ENCODE results near the gene RAP1B. TPM values are rescaled to one million over a fixed set of nuclear protein-coding genes. Genes with fewer than 3 reads are reported as not detected.
A peak's percentile ranks its signal among the peaks of the same experiment; 100 is the strongest.

RAP1B gene
- total and polyA plus RNA-seq, 9 of the 15 experiments (the other 6 are each of a cell fraction or from before 2014, with no cell fraction given): 107 to 309 (median 170) TPM

DNA sequence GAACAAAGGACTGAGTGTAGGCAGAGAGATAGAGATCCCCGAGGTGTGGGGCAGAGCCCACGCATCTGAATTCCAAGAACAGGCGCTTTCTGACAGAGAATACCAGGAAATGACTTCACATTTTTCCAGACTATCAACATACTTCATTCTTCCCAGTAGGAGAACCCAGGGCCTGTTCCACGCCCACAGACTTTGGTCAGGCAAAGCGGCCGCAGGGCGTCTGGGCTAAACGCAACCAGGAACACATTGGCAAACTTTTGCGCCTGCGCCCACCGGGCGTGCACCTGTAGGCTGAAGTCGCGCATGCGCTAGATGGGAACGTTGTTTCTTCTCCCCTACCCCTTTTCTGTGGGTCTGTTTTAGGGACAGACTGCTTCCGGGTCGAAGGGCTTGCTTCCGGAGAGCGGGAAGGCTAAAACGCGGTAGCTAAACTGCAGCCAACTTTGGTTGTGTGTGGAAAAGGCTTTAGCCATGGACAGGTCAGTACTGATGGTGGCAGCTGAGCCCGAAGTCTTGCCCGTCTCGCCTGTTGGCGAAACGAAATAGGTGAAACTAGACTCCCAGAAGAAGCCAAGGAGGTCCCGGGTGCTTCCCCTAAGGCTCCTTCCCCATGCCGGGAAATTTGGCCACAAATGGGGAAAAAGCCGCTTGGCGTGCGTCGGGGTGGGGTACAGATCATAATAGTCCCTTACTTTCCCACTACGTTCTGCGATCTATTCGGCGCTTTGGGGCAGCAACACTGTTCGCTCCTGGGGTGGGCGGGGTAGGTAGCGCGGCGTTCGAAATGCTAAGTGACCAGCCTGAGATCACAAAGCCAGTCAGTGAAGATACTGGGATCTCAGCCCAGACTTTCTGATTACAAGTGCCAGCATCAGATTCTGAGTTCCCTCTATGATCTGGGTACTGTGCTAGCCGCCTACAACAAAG lies 76.2 kb downstream of the RAP1B start, which contains the start of gene NUP107 (continued):
- TF ChIP-seq, protein P1, sequence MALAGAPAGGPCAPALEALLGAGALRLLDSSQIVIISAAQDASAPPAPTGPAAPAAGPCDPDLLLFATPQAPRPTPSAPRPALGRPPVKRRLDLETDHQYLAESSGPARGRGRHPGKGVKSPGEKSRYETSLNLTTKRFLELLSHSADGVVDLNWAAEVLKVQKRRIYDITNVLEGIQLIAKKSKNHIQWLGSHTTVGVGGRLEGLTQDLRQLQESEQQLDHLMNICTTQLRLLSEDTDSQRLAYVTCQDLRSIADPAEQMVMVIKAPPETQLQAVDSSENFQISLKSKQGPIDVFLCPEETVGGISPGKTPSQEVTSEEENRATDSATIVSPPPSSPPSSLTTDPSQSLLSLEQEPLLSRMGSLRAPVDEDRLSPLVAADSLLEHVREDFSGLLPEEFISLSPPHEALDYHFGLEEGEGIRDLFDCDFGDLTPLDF (CRISPR knock-in tag; IDR thresholded peaks at IDR 0.05): peak; percentile 65; the same call in 1 of the 2 replicates
- TF ChIP-seq, protein P2, sequence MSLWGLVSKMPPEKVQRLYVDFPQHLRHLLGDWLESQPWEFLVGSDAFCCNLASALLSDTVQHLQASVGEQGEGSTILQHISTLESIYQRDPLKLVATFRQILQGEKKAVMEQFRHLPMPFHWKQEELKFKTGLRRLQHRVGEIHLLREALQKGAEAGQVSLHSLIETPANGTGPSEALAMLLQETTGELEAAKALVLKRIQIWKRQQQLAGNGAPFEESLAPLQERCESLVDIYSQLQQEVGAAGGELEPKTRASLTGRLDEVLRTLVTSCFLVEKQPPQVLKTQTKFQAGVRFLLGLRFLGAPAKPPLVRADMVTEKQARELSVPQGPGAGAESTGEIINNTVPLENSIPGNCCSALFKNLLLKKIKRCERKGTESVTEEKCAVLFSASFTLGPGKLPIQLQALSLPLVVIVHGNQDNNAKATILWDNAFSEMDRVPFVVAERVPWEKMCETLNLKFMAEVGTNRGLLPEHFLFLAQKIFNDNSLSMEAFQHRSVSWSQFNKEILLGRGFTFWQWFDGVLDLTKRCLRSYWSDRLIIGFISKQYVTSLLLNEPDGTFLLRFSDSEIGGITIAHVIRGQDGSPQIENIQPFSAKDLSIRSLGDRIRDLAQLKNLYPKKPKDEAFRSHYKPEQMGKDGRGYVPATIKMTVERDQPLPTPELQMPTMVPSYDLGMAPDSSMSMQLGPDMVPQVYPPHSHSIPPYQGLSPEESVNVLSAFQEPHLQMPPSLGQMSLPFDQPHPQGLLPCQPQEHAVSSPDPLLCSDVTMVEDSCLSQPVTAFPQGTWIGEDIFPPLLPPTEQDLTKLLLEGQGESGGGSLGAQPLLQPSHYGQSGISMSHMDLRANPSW (CRISPR knock-in tag; IDR thresholded peaks at IDR 0.05): peak; percentile 82; the same call in 1 of the 2 replicates
- no peak for TF ChIP-seq SMARCB1 (IDR thresholded peaks at IDR 0.05; ENCODE audit: insufficient read length, low read depth)
- TF ChIP-seq ATF7 (IDR thresholded peaks at IDR 0.05): peak; percentile 97
- TF ChIP-seq PRPF4 (IDR thresholded peaks at IDR 0.05; ENCODE audit: insufficient read depth, low read depth, low read length, poor library complexity, severe bottlenecking): no peak
- no peak for TF ChIP-seq ILK (tag; IDR thresholded peaks at IDR 0.05; ENCODE audit: borderline replicate concordance, low read depth)
- TF ChIP-seq SMARCC2 (IDR thresholded peaks at IDR 0.05; ENCODE audit: low read depth): 0 out of 2 replicates have a peak, but pooled peaks have one; percentile 13
- TF ChIP-seq ZEB2 (IDR thresholded peaks at IDR 0.05): peak; percentile 96
- TF ChIP-seq NCOA1 (IDR thresholded peaks at IDR 0.05; ENCODE audit: low read depth): peak; percentile 98
- TF ChIP-seq, protein P3, sequence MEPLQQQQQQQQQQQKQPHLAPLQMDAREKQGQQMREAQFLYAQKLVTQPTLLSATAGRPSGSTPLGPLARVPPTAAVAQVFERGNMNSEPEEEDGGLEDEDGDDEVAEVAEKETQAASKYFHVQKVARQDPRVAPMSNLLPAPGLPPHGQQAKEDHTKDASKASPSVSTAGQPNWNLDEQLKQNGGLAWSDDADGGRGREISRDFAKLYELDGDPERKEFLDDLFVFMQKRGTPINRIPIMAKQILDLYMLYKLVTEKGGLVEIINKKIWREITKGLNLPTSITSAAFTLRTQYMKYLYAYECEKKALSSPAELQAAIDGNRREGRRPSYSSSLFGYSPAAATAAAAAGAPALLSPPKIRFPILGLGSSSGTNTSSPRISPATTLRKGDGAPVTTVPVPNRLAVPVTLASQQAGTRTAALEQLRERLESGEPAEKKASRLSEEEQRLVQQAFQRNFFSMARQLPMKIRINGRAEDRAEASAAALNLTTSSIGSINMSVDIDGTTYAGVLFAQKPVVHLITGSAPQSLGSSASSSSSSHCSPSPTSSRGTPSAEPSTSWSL (CRISPR knock-in tag; IDR thresholded peaks at IDR 0.05; ENCODE audit: borderline replicate concordance): no peak
- no peak for TF ChIP-seq TSC22D4 (tag; IDR thresholded peaks at IDR 0.05)
- TF ChIP-seq NCOA6 (IDR thresholded peaks at IDR 0.05): peak; percentile 89
- TF ChIP-seq ZNF121 (CRISPR knock-in tag; conservative IDR thresholded peaks at IDR 0.05): no peak
- TF ChIP-seq FOXA1 (IDR thresholded peaks at IDR 0.05; ENCODE audit: borderline replicate concordance): no peak
- TF ChIP-seq SOX6 (IDR thresholded peaks at IDR 0.05): peak; percentile 95
- peak; percentile 82 for TF ChIP-seq ETV1 (tag; conservative IDR thresholded peaks at IDR 0.05; ENCODE audit: low read depth)
- no peak for TF ChIP-seq PTTG1 (tag; IDR thresholded peaks at IDR 0.05; ENCODE audit: low read depth)
- TF ChIP-seq, protein P4, sequence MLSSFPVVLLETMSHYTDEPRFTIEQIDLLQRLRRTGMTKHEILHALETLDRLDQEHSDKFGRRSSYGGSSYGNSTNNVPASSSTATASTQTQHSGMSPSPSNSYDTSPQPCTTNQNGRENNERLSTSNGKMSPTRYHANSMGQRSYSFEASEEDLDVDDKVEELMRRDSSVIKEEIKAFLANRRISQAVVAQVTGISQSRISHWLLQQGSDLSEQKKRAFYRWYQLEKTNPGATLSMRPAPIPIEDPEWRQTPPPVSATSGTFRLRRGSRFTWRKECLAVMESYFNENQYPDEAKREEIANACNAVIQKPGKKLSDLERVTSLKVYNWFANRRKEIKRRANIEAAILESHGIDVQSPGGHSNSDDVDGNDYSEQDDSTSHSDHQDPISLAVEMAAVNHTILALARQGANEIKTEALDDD (IDR thresholded peaks at IDR 0.05): peak; percentile 43
- peak; percentile 57 for TF ChIP-seq TEAD4 (IDR thresholded peaks at IDR 0.05; ENCODE audit: low read length)
- no peak for TF ChIP-seq TEAD4 (CRISPR knock-in tag; IDR thresholded peaks at IDR 0.05; ENCODE audit: borderline replicate concordance)
- no peak for TF ChIP-seq ZNF589 (CRISPR knock-in tag; IDR thresholded peaks at IDR 0.05; ENCODE audit: low read depth)
- peak; percentile 99 for TF ChIP-seq DIDO1 (tag; IDR thresholded peaks at IDR 0.05; ENCODE audit: low read depth)

All from K562 (cell line).